Fibroblast of lung (primary cell): Measurements from ENCODE around the gene DNMT3A.

Source experiments
- CTCF ChIP-seq, 2 donors: IDR thresholded peaks in 1 of 2; conservative IDR thresholded peaks in 1 of 2; 1 replicate in 1 of 2; 2 replicates in 1 of 2; pipeline ENCODE4 v1.5.1; 2011 to 2012; ENCODE audit warnings: low read length in 2 of 2, control low read depth in 1 of 2, inconsistent platforms in 1 of 2, low read depth in 1 of 2, mild to moderate bottlenecking in 1 of 2
- EZH2 ChIP-seq: IDR thresholded peaks from 2 replicates; pipeline ENCODE4 v1.5.1; 2012; ENCODE audit warnings: low read length, control low read depth, mild to moderate bottlenecking; ENCODE audit errors: missing control alignments

GRCh38 chr2:25190536-25190935 is 151.2 kb downstream of the DNMT3A start:
- no peak for TF ChIP-seq CTCF (conservative IDR thresholded peaks at IDR 0.05 in 1 of 2, IDR thresholded peaks at IDR 0.05 in 1 of 2; ENCODE audit: low read depth in 1 of 2, low read length in 2 of 2)
- no peak for TF ChIP-seq EZH2
